Lung (tissue), 12 donors: ENCODE results near the gene EXOC4. TPM values are rescaled to one million over a fixed set of nuclear protein-coding genes. Genes with fewer than 3 reads are reported as not detected.

Source experiments
- ATAC-seq: fragments of 200-7000 bp; cut with Tn5 transposase; one replicate; pipeline ENCODE4 v1.9.1; 2020; ENCODE audit warnings: moderate number of reproducible peaks; ENCODE audit not compliant: insufficient read depth, low FRiP score
- DNase-seq, 3 donors: peaks; one replicate each; pipeline ENCODE4 v3.0.0-alpha.2; 2013 to 2017
- H3K27ac ChIP-seq, 2 donors: one replicate each; pipeline ENCODE4 v1.5.1; 2013; ENCODE audit warnings: mild to moderate bottlenecking in 2 of 2, moderate library complexity in 2 of 2, control low read depth in 1 of 2, inconsistent platforms in 1 of 2, low read depth in 1 of 2, low read length in 1 of 2
- H3K27me3 ChIP-seq, 3 donors: one replicate each; pipeline ENCODE4 v1.5.1; 2013; ENCODE audit warnings: low read length in 2 of 3; ENCODE audit not compliant: control insufficient read depth in 3 of 3, insufficient read depth in 3 of 3
- H3K36me3 ChIP-seq, 4 donors: one replicate each; pipeline ENCODE4 v1.5.1; 2013; ENCODE audit warnings: low read length in 4 of 4, mild to moderate bottlenecking in 1 of 4, moderate library complexity in 1 of 4; ENCODE audit not compliant: control insufficient read depth in 4 of 4, insufficient read depth in 4 of 4
- H3K4me1 ChIP-seq, 5 donors: one replicate each; pipeline ENCODE4 v1.5.1; 2013; ENCODE audit warnings: low read length in 5 of 5, mild to moderate bottlenecking in 2 of 5, moderate library complexity in 1 of 5; ENCODE audit not compliant: control insufficient read depth in 5 of 5, insufficient read depth in 5 of 5
- H3K4me3 ChIP-seq: one replicate; pipeline ENCODE4 v1.5.1; 2013; ENCODE audit warnings: mild to moderate bottlenecking, control low read depth, moderate library complexity
- H3K9ac ChIP-seq, 2 donors: one replicate each; pipeline ENCODE4 v1.5.1; 2013; ENCODE audit warnings: low read length in 2 of 2, control low read depth in 1 of 2; ENCODE audit not compliant: insufficient read depth in 1 of 2
- H3K9me3 ChIP-seq, 4 donors: one replicate each; pipeline ENCODE4 v1.5.1; 2013; ENCODE audit warnings: low read length in 3 of 4, mild to moderate bottlenecking in 1 of 4, moderate library complexity in 1 of 4; ENCODE audit not compliant: control insufficient read depth in 4 of 4, insufficient read depth in 3 of 4
- WGBS, 2 donors: extraction: QIAGEN DNeasy Blood & Tissue Kit; methylation state at CpG; one replicate each; pipeline ENCODE4 v1.1.7; 2013; 5-methylcytosine and 5-hydroxymethylcytosine counted together
- polyA plus RNA-seq, 2 donors: library from polyadenylated mRNA; stranded (reverse); fragments of 200-250 nt; gene quantifications; one replicate each; pipeline ENCODE4 v1.2.1, GENCODE V29; 2013
- total RNA-seq, 2 donors: library from RNA; depleted of rRNA in 1 of 2; stranded (reverse); fragments of >200 nt in 1 of 2; gene quantifications; one replicate each; pipeline ENCODE4 v1.2.1, GENCODE V29; 2014 to 2021
- TF ChIP-seq, protein P1 (sequence below): IDR thresholded peaks from 2 replicates; pipeline ENCODE4 v1.5.1; 2012; ENCODE audit warnings: mild to moderate bottlenecking; ENCODE audit errors: control extremely low read depth, extremely low read depth
- donor health status: control.
- donor health status: control.
- donor health status: Bipolar disorder and iron deficiency.
- donor health status: healthy.
- donor health status: DM: yes; HTN: yes; CAD: no.

EXOC4 gene
- total and polyA plus RNA-seq, 4 donors, result 10.3 to 232 (median 47.4) TPM

DNA sequence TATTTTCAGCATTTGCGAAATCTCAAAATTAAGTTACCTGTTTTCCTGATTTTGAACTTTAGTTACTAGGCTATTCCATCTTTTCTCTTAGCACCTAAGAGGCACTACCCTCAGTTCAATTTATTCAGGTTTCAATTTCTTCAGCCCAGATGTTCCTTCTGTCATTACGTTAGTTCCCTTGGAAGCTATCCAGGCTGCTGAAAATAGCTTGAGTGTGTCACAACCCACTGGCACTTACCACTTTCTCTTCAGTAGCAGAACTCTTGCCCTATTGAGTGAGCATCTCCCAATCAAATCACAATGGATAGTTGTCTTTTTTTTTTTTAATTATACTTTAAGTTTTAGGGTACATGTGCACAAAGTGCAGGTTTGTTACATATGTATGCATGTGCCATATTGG is 541.6 kb downstream of the EXOC4 start:
- Histone ChIP-seq H3K4me3 (no peak overlapping the region), H3K4me1 (peaks cover 0 to 4% (median 0%) of the 10 kb centered on the region in 5 donors), H3K9ac (no peak overlapping the region), H3K27me3 (no peaks in the 10 kb centered on the region), H3K27ac (no peak overlapping the region), H3K36me3 (no peaks in the 10 kb centered on the region), H3K9me3 (no peaks in the 10 kb centered on the region)
- 48% methylated on average over 2 of the region's 2 CpGs for WGBS, 2 donors
- ATAC-seq (no peak), DNase-seq (peak in 1 of 3 donors; percentile 46)
- TF ChIP-seq, protein P1, sequence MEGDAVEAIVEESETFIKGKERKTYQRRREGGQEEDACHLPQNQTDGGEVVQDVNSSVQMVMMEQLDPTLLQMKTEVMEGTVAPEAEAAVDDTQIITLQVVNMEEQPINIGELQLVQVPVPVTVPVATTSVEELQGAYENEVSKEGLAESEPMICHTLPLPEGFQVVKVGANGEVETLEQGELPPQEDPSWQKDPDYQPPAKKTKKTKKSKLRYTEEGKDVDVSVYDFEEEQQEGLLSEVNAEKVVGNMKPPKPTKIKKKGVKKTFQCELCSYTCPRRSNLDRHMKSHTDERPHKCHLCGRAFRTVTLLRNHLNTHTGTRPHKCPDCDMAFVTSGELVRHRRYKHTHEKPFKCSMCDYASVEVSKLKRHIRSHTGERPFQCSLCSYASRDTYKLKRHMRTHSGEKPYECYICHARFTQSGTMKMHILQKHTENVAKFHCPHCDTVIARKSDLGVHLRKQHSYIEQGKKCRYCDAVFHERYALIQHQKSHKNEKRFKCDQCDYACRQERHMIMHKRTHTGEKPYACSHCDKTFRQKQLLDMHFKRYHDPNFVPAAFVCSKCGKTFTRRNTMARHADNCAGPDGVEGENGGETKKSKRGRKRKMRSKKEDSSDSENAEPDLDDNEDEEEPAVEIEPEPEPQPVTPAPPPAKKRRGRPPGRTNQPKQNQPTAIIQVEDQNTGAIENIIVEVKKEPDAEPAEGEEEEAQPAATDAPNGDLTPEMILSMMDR, result no peak

DNA sequence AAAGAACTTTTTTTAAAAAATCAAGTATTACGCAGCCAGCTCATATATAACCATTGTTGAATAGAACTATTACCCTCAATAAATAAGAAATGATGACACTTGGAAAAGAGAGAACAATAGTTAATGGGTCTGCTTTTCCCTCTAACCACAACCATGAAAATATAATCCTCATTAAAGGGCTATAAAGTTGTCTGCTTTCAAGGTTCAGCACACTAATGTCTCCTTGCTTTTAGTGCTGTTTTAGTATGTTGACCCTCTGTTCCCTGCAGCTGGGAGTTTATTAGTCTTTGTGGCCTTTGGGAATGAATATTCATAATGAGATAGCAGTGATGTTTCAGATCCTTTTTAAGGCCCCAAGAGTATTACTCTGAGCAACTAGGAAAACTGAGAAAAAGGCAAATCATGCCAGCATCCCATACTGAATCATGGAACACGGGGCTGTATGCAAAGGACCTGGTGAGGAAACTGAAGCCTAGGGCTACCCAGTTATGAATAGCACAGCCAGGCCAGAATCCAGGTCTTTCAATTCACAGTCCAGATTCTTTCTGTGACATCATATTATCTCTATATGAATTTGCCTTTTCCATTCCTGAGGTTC is 542.3 kb downstream of the EXOC4 start:
- Histone ChIP-seq H3K4me1 (peaks cover 0 to 4% (median 0%) of the 10 kb centered on the region in 5 donors), H3K27ac (no peak overlapping the region), H3K4me3 (no peak overlapping the region), H3K36me3 (no peaks in the 10 kb centered on the region), H3K9me3 (no peaks in the 10 kb centered on the region), H3K27me3 (no peaks in the 10 kb centered on the region), H3K9ac (no peak overlapping the region)
- WGBS, 2 donors, result 96% methylated on average over 2 of the region's 2 CpGs
- TF ChIP-seq, protein P1, result no peak
- ATAC-seq (no peak), DNase-seq (no peak)

DNA sequence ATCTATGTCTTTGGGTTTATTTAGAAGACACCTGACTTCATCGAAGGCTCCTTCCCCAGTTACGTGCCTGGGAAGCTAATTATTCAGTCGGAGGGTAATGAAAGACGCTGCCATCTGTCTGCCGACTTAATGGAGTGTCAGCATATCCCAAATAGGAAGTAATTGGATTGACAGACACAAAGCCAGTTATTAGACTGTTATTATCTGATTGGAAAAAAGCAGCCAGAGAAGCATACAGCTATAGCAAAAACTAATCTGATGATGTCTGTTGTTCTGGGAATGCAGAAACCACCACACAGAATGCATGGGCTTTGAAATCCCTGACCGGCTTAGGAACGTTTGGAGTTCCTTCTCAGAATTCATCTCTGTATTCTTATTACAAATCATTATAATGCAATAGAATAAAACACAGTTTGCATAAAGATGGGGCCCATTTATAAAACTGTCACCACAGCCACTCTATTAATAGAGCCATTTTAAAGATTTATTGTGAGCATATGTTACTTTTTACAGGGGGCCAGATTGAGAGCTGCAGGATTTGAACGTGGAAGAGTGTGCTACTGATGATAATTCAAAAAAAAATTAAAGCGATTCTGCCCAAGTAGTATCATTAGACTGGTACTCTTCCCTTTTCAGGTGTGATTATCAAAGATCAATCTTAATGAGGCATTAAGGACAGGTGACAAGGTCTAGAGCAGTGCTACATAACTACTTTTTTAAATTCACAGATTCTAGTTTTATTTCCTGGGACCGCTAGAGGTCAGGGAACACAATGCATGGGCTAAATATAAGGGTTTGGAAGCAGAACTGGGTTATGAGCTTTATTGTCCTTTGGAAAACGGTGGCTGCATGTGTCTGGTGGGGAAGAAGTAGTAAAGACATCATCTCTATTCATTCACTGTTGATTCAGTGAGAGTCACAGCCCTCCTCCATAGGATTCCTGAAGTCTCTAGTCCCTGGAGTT is 544.2 kb downstream of the EXOC4 start:
- WGBS, 2 donors, result 94 to 95% methylated on average over 11 of the region's 11 CpGs
- no peaks in the 10 kb centered on the region for H3K36me3 ChIP-seq
- H3K27me3 ChIP-seq, result no peaks in the 10 kb centered on the region
- no peak overlapping the region for H3K4me3 ChIP-seq
- H3K9me3 ChIP-seq, result no peaks in the 10 kb centered on the region
- TF ChIP-seq, protein P1, result no peak
- H3K9ac ChIP-seq, result no peak overlapping the region
- ATAC-seq (no peak), DNase-seq (no peak)
- H3K27ac ChIP-seq, result no peak overlapping the region
- peaks cover 0 to 4% (median 0%) of the 10 kb centered on the region in 5 donors for H3K4me1 ChIP-seq
